Endothelial cell of umbilical vein (primary cell): ENCODE results near the gene ALX3. TPM values are rescaled to one million over a fixed set of nuclear protein-coding genes. Genes with fewer than 3 reads are reported as not detected.
A peak's percentile ranks its signal among the peaks of the same experiment; 100 is the strongest.

ENCODE experiments used
- BruUV-seq: library from RNA; stranded (reverse); fragments of 400-500 nt; replicated peaks from 2 replicates; lab custom pipeline; 2021; lab: Mats Ljungman, UMichigan
- CTCF ChIA-PET: fragments of 300-600, 350-600 bp; sonication (Branson Sonifier 250); formaldehyde crosslinking; loops from one replicate; lab custom pipeline; 2021; ENCODE audit warnings: antibody characterized with exemption, inconsistent platforms; lab: Charles Lee
- POLR2A ChIA-PET: fragments of 300-600, 350-600 bp; sonication (Branson Sonifier 250); formaldehyde crosslinking; loops from one replicate; lab custom pipeline; 2021; ENCODE audit warnings: antibody characterized with exemption, inconsistent platforms; lab: Charles Lee
- DNase-seq: peaks from one replicate; pipeline ENCODE4 v3.0.0-alpha.2; 2011; ENCODE audit warnings: low read depth, low spot score
- FAIRE-seq: peaks from 2 replicates; lab custom pipeline; 2011; peaks lifted over from hg19 to GRCh38; lab: Jason Lieb, UNC
- H2AFZ ChIP-seq: 2 replicates; pipeline ENCODE4 v1.6.0; 2012; ENCODE audit warnings: low read depth, low read length, control low read depth, inconsistent platforms
- H3K27ac ChIP-seq: 2 replicates; pipeline ENCODE4 v1.5.1; 2011; ENCODE audit warnings: low read depth, mild to moderate bottlenecking, control low read depth, low read length, moderate library complexity; ENCODE audit not compliant: insufficient read depth
- H3K27me3 ChIP-seq, 2 experiments: 2 replicates each; pipeline versions ENCODE4 v1.6.0 to v1.6.1; 2011; ENCODE audit warnings: low read length in 2 of 2, mixed read lengths in 1 of 2; ENCODE audit not compliant: control insufficient read depth in 2 of 2, insufficient read depth in 2 of 2
- H3K36me3 ChIP-seq, 2 experiments: 2 replicates in 1 of 2; 3 replicates in 1 of 2; pipeline ENCODE4 v1.5.1; 2011; ENCODE audit warnings: low read length in 2 of 2, mild to moderate bottlenecking in 1 of 2, moderate library complexity in 1 of 2; ENCODE audit not compliant: control insufficient read depth in 2 of 2, insufficient read depth in 2 of 2; ENCODE audit errors: extremely low read depth in 1 of 2
- H3K4me1 ChIP-seq: 3 replicates; pipeline ENCODE4 v1.5.1; 2011; ENCODE audit warnings: mild to moderate bottlenecking, low read length; ENCODE audit not compliant: control insufficient read depth, insufficient read depth; ENCODE audit errors: extremely low read depth
- H3K4me2 ChIP-seq: 2 replicates; pipeline ENCODE4 v1.6.1; 2011; ENCODE audit warnings: low read length, control low read depth, mixed read lengths; ENCODE audit not compliant: insufficient read depth
- H3K4me3 ChIP-seq, 3 experiments: fragments of 200-600 bp in 1 of 3; sonication (generic), shearing (Covaris generic) in 1 of 3; replicated peaks in 1 of 3; 2 replicates each; pipeline ENCODE4 v1.5.1; 2011 to 2016; ENCODE audit warnings: control low read depth in 3 of 3, low read length in 3 of 3, mild to moderate bottlenecking in 2 of 3, inconsistent platforms in 1 of 3, low read depth in 1 of 3, moderate library complexity in 1 of 3; ENCODE audit not compliant: insufficient read depth in 1 of 3
- H3K79me2 ChIP-seq: 2 replicates; pipeline ENCODE4 v1.6.0; 2012; ENCODE audit warnings: low read length, inconsistent platforms; ENCODE audit not compliant: control insufficient read depth, insufficient read depth
- H3K9ac ChIP-seq: replicated peaks from 2 replicates; pipeline ENCODE3; 2011; ENCODE audit warnings: low read length, control low read depth; ENCODE audit not compliant: insufficient read depth; ENCODE audit errors: extremely low read depth
- H3K9me1 ChIP-seq: replicated peaks from 3 replicates; pipeline ENCODE4 v1.6.0; 2011; ENCODE audit warnings: mild to moderate bottlenecking, low read length; ENCODE audit not compliant: control insufficient read depth, insufficient read depth; ENCODE audit errors: extremely low read depth
- H3K9me3 ChIP-seq: replicated peaks from 2 replicates; pipeline ENCODE4 v1.5.1; 2012; ENCODE audit warnings: low read length, inconsistent platforms; ENCODE audit not compliant: control insufficient read depth, insufficient read depth
- H4K20me1 ChIP-seq: replicated peaks from 2 replicates; pipeline ENCODE3; 2011; ENCODE audit warnings: mild to moderate bottlenecking, low read length; ENCODE audit not compliant: control insufficient read depth, insufficient read depth; ENCODE audit errors: extremely low read depth
- CTCF ChIP-seq, 2 donors: IDR thresholded peaks; 1 replicate in 1 of 2; 2 replicates in 1 of 2; pipeline ENCODE4 v1.5.1; 2011; ENCODE audit warnings: low read length in 2 of 2, mild to moderate bottlenecking in 2 of 2, moderate library complexity in 2 of 2, control low read depth in 1 of 2, inconsistent platforms in 1 of 2, low read depth in 1 of 2; ENCODE audit not compliant: insufficient read depth in 1 of 2; ENCODE audit errors: extremely low read depth in 1 of 2
- EZH2 ChIP-seq: IDR thresholded peaks from 2 replicates; pipeline ENCODE4 v1.6.1; 2012; ENCODE audit warnings: borderline replicate concordance, low read depth, mild to moderate bottlenecking, moderate library complexity, low read length, inconsistent platforms; ENCODE audit not compliant: severe bottlenecking
- FOS ChIP-seq: IDR thresholded peaks from 2 replicates; pipeline ENCODE4 v1.6.1; 2011; ENCODE audit warnings: mild to moderate bottlenecking, low read length, moderate library complexity, borderline replicate concordance; ENCODE audit not compliant: insufficient read depth
- GATA2 ChIP-seq: IDR thresholded peaks from 2 replicates; pipeline ENCODE4 v1.7.0; 2011; ENCODE audit warnings: low read depth, mild to moderate bottlenecking, moderate library complexity, mixed read lengths, low read length; ENCODE audit not compliant: insufficient read length, insufficient read depth
- JUN ChIP-seq: IDR thresholded peaks from 2 replicates; pipeline ENCODE4 v1.6.1; 2011; ENCODE audit warnings: borderline replicate concordance, low read depth; ENCODE audit not compliant: insufficient read length, insufficient read depth
- MAX ChIP-seq: IDR thresholded peaks from 2 replicates; pipeline ENCODE4 v1.6.1; 2011; ENCODE audit not compliant: insufficient read depth, insufficient read length
- MYC ChIP-seq: IDR thresholded peaks from one replicate; pipeline ENCODE4 v1.6.1; 2011; ENCODE audit warnings: mild to moderate bottlenecking, low read depth, low read length
- POLR2A ChIP-seq: IDR thresholded peaks from 2 replicates; pipeline ENCODE4 v1.6.1; 2012; ENCODE audit warnings: low read depth, mild to moderate bottlenecking, control low read depth, low read length
- POLR2AphosphoS5 ChIP-seq: IDR thresholded peaks from 2 replicates; pipeline ENCODE4 v1.6.1; 2012; ENCODE audit warnings: low read depth, mild to moderate bottlenecking, control low read depth, low read length, moderate library complexity; ENCODE audit not compliant: insufficient read depth
- dilution Hi-C: fragments of 300-500 bp; cut with MboI; formaldehyde crosslinking; loops from one replicate; pipeline ENCODE4 v1.15.0; 2019; ENCODE audit warnings: low sequenced_read_pairs; ENCODE audit not compliant: extremely low pct_ligation_motif_present
- intact Hi-C: fragments of 100-400 bp; cut with micrococcal nuclease; formaldehyde crosslinking; loops from one replicate; pipeline ENCODE4 v1.10.0; 2022
- polyA plus RNA-seq, 4 experiments: library from polyadenylated mRNA; depleted of rRNA in 3 of 4; stranded (reverse) in 3 of 4; unstranded in 1 of 4; fragments of >200 nt; gene quantifications; 2 replicates each; pipeline versions ENCODE4 v1.2.1 to v1.2.3, GENCODE V29; 2011 to 2012; ENCODE audit warnings: missing spikeins in 1 of 4
- total RNA-seq: library from RNA; stranded (reverse); gene quantifications from 2 replicates; pipeline ENCODE4 v1.2.3, GENCODE V29; 2021

ALX3 gene
- total and polyA plus RNA-seq, 2 donors (not counting 3 experiments of a cell fraction or from before 2014, with no cell fraction given), result not detected

GRCh38 chr1:110050602-110051261, 19.7 kb downstream of the ALX3 start:
- FAIRE-seq (peak; percentile 42), DNase-seq (no peak)
- H3K4me1 ChIP-seq, result no peaks in the 10 kb centered on the region
- H3K4me3 ChIP-seq, result no peak overlapping the region
- H3K4me2 ChIP-seq, result no peak overlapping the region
- no peak overlapping the region for H2AFZ ChIP-seq
- H3K36me3 ChIP-seq, result peaks cover 29 to 64% of the 10 kb centered on the region in 2 experiments
- POLR2A ChIA-PET, result no interaction called here
- no peaks in the 10 kb centered on the region for H3K79me2 ChIP-seq
- no peak overlapping the region for H3K27ac ChIP-seq
- H3K9ac ChIP-seq, result no peak overlapping the region
- no peaks in the 10 kb centered on the region for H3K9me1 ChIP-seq
- no peaks in the 10 kb centered on the region for H4K20me1 ChIP-seq
- intact Hi-C loops (no loop called here), dilution Hi-C loops (no loop called here)
- H3K9me3 ChIP-seq, result no peaks in the 10 kb centered on the region
- no peaks in the 10 kb centered on the region for H3K27me3 ChIP-seq
- CTCF ChIA-PET, result interaction anchor here (0.9 to 6.5 kb wide), 10 partner anchors 9 to 445 kb away, joined by 3 to 65 read pairs (median 6); partner anchors contain the start of gene STRIP1
- TF ChIP-seq MAX (no peak), MYC (no peak), GATA2 (no peak), POLR2AphosphoS5 (no peak), JUN (no peak)
- no TSS peak for BruUV-seq

GRCh38 chr1:110049801-110050601, 20.5 kb downstream of the ALX3 start:
- no peak for TF ChIP-seq POLR2AphosphoS5
- no peak for TF ChIP-seq MYC
- TF ChIP-seq POLR2A, result no peak
- TF ChIP-seq JUN, result no peak
- no peak for TF ChIP-seq FOS
- no peak for TF ChIP-seq MAX
- no peak for TF ChIP-seq EZH2
- no peak for TF ChIP-seq CTCF (IDR thresholded peaks at IDR 0.05; ENCODE audit: extremely low read depth in 1 of 2, insufficient read depth in 1 of 2, low read depth in 1 of 2, low read length in 2 of 2)
- no peak for TF ChIP-seq GATA2
- no peaks in the 10 kb centered on the region for H3K79me2 ChIP-seq
- H3K9me1 ChIP-seq, result no peaks in the 10 kb centered on the region
- dilution Hi-C loops, result no loop called here
- no peak overlapping the region for H2AFZ ChIP-seq
- no peak overlapping the region for H3K27ac ChIP-seq
- no peak for DNase-seq
- no peak for FAIRE-seq
- no peaks in the 10 kb centered on the region for H3K4me1 ChIP-seq
- no peaks in the 10 kb centered on the region for H3K9me3 ChIP-seq
- peaks cover 30 to 57% of the 10 kb centered on the region in 2 experiments for H3K36me3 ChIP-seq
- H4K20me1 ChIP-seq, result no peaks in the 10 kb centered on the region
- H3K4me2 ChIP-seq, result no peak overlapping the region
- no peaks in the 10 kb centered on the region for H3K27me3 ChIP-seq
- no peak overlapping the region for H3K4me3 ChIP-seq
- intact Hi-C loops, result no loop called here
- no TSS peak for BruUV-seq
- ChIA-PET CTCF (interaction anchor here (0.9 to 6.5 kb wide), 9 partner anchors 10 to 446 kb away, joined by 3 to 65 read pairs (median 7); partner anchors contain the start of gene STRIP1), POLR2A (no interaction called here)
- H3K9ac ChIP-seq, result no peak overlapping the region
